DMS 273 treated with DMSO at 0.1 percent for 48 hours (cell line): ENCODE results near the gene NEU4.
A peak's percentile ranks its signal among the peaks of the same experiment; 100 is the strongest.
"Not testable (repeated sequence)": the region's sequence is repeated elsewhere in the genome, so short reads cannot be mapped to it uniquely, and the experiment has no call there.

Experiments used
- DNase-seq: peaks from one replicate; lab custom pipeline; 2025; lab: John Stamatoyannopoulos, UW

Gene NEU4

GRCh38 chr2:241799522-241800197 lies 9.3 kb upstream of the NEU4 start:
- DNase-seq = no peak

GRCh38 chr2:241800198-241800903 lies 8.6 kb upstream of the NEU4 start:
- not testable (repeated sequence) for DNase-seq

GRCh38 chr2:241801611-241802420 lies 7.2 kb upstream of the NEU4 start:
- DNase-seq = no peak

- no peak for DNase-seq
Measured at GRCh38 chr2:241802421-241803318, 6.3 kb upstream of the NEU4 start.

- peak; percentile 14 for DNase-seq
Measured at GRCh38 chr2:241803387-241804325, 5.3 kb upstream of the NEU4 start.

GRCh38 chr2:241804326-241805229 lies 4.4 kb upstream of the NEU4 start:
- DNase-seq = no peak

GRCh38 chr2:241806217-241806616 lies 2.8 kb upstream of the NEU4 start:
- DNase-seq = not testable (repeated sequence)

- no peak for DNase-seq
Measured at GRCh38 chr2:241808051-241808720, 807 bp upstream of the NEU4 start.

GRCh38 chr2:241809383-241810306 lies 652 bp downstream of the NEU4 start:
- DNase-seq = no peak

- DNase-seq = no peak
Measured at GRCh38 chr2:241810307-241811200, 1.6 kb downstream of the NEU4 start.

GRCh38 chr2:241811201-241811951 lies 2.4 kb downstream of the NEU4 start:
- DNase-seq = no peak

GRCh38 chr2:241811952-241812729 lies 3.1 kb downstream of the NEU4 start:
- no peak for DNase-seq

GRCh38 chr2:241812730-241813643 lies 4.0 kb downstream of the NEU4 start:
- no peak for DNase-seq
